Measurements from ENCODE around the gene RAB30.

GRCh38 chr11:83000381-83000780 is 71.3 kb downstream of the RAB30 start:
- no peak for TF ChIP-seq CTCF (IDR thresholded peaks at IDR 0.05)
- no peak for TF ChIP-seq POLR2A (IDR thresholded peaks at IDR 0.05)
- no peak for TF ChIP-seq POLR2AphosphoS5 (IDR thresholded peaks at IDR 0.05)
